Neuron (in vitro differentiated cells): ENCODE results near the gene KLHL29.

Source experiments
- H2AFZ ChIP-seq: one replicate; pipeline ENCODE4 v1.6.1; 2013; ENCODE audit warnings: low read depth, mild to moderate bottlenecking, inconsistent platforms, low read length, moderate library complexity
- H3K27me3 ChIP-seq: one replicate; pipeline ENCODE4 v1.6.1; 2013; ENCODE audit warnings: low read length; ENCODE audit not compliant: insufficient read depth
- H3K36me3 ChIP-seq: one replicate; pipeline ENCODE4 v1.6.1; 2013; ENCODE audit warnings: low read length; ENCODE audit not compliant: insufficient read depth
- H3K4me1 ChIP-seq: one replicate; pipeline ENCODE4 v1.6.1; 2013; ENCODE audit warnings: low read length; ENCODE audit not compliant: insufficient read depth
- H3K4me3 ChIP-seq: 2 replicates; pipeline ENCODE4 v1.5.1; 2013; ENCODE audit warnings: mild to moderate bottlenecking, low read length, moderate library complexity
- H3K9me3 ChIP-seq: one replicate; pipeline ENCODE4 v1.6.1; 2013; ENCODE audit warnings: low read length

The KLHL29 gene

GRCh38 chr2:23453836-23454460 is 69.0 kb downstream of the KLHL29 start:
- H3K4me3 ChIP-seq = no peak overlapping the region
- no peak overlapping the region for H2AFZ ChIP-seq
- H3K9me3 ChIP-seq = no peaks in the 10 kb centered on the region
- no peaks in the 10 kb centered on the region for H3K36me3 ChIP-seq
- peaks cover 45% of the 10 kb centered on the region for H3K4me1 ChIP-seq
- no peaks in the 10 kb centered on the region for H3K27me3 ChIP-seq

- Histone ChIP-seq H2AFZ (no peak overlapping the region), H3K27me3 (no peaks in the 10 kb centered on the region), H3K9me3 (no peaks in the 10 kb centered on the region), H3K4me3 (no peak overlapping the region), H3K4me1 (peaks cover 45% of the 10 kb centered on the region), H3K36me3 (no peaks in the 10 kb centered on the region)
These were observed 69.6 kb downstream of the KLHL29 start for GRCh38 chr2:23454501-23455120.

GRCh38 chr2:23456396-23456795 is 71.4 kb downstream of the KLHL29 start:
- Histone ChIP-seq H3K4me1 (peaks cover 45% of the 10 kb centered on the region), H2AFZ (no peak overlapping the region), H3K27me3 (no peaks in the 10 kb centered on the region), H3K9me3 (no peaks in the 10 kb centered on the region), H3K4me3 (no peak overlapping the region), H3K36me3 (no peaks in the 10 kb centered on the region)

- no peaks in the 10 kb centered on the region for H3K27me3 ChIP-seq
- H2AFZ ChIP-seq = no peak overlapping the region
- peaks cover 45% of the 10 kb centered on the region for H3K4me1 ChIP-seq
- no peak overlapping the region for H3K4me3 ChIP-seq
- H3K9me3 ChIP-seq = no peaks in the 10 kb centered on the region
- no peaks in the 10 kb centered on the region for H3K36me3 ChIP-seq
These were observed 72.1 kb downstream of the KLHL29 start for GRCh38 chr2:23456881-23457760.

- no peaks in the 10 kb centered on the region for H3K27me3 ChIP-seq
- H2AFZ ChIP-seq = no peak overlapping the region
- no peaks in the 10 kb centered on the region for H3K9me3 ChIP-seq
- no peaks in the 10 kb centered on the region for H3K36me3 ChIP-seq
- H3K4me3 ChIP-seq = no peak overlapping the region
- peaks cover 35% of the 10 kb centered on the region for H3K4me1 ChIP-seq
These were observed 73.2 kb downstream of the KLHL29 start for GRCh38 chr2:23457990-23458682.

GRCh38 chr2:23459032-23459431 is 74.1 kb downstream of the KLHL29 start:
- no peak overlapping the region for H2AFZ ChIP-seq
- no peaks in the 10 kb centered on the region for H3K9me3 ChIP-seq
- H3K36me3 ChIP-seq = no peaks in the 10 kb centered on the region
- H3K4me1 ChIP-seq = peaks cover 26% of the 10 kb centered on the region
- no peaks in the 10 kb centered on the region for H3K27me3 ChIP-seq
- H3K4me3 ChIP-seq = no peak overlapping the region

GRCh38 chr2:23460228-23460627 is 75.2 kb downstream of the KLHL29 start:
- Histone ChIP-seq H2AFZ (no peak overlapping the region), H3K4me1 (peaks cover 14% of the 10 kb centered on the region), H3K9me3 (no peaks in the 10 kb centered on the region), H3K27me3 (no peaks in the 10 kb centered on the region), H3K36me3 (no peaks in the 10 kb centered on the region), H3K4me3 (no peak overlapping the region)

- Histone ChIP-seq H3K4me3 (no peak overlapping the region), H3K4me1 (peaks cover 6% of the 10 kb centered on the region), H3K9me3 (no peaks in the 10 kb centered on the region), H3K36me3 (no peaks in the 10 kb centered on the region), H3K27me3 (no peaks in the 10 kb centered on the region), H2AFZ (no peak overlapping the region)
These were observed 76.0 kb downstream of the KLHL29 start for GRCh38 chr2:23460993-23461392.

GRCh38 chr2:23464156-23464555 is 79.2 kb downstream of the KLHL29 start:
- Histone ChIP-seq H3K9me3 (peaks cover 3% of the 10 kb centered on the region), H3K36me3 (no peaks in the 10 kb centered on the region), H3K4me3 (no peak overlapping the region), H2AFZ (no peak overlapping the region), H3K27me3 (no peaks in the 10 kb centered on the region), H3K4me1 (no peaks in the 10 kb centered on the region)

- H2AFZ ChIP-seq = no peak overlapping the region
- no peak overlapping the region for H3K4me3 ChIP-seq
- no peaks in the 10 kb centered on the region for H3K27me3 ChIP-seq
- peaks cover 3% of the 10 kb centered on the region for H3K9me3 ChIP-seq
- H3K36me3 ChIP-seq = no peaks in the 10 kb centered on the region
- no peaks in the 10 kb centered on the region for H3K4me1 ChIP-seq
These were observed 80.0 kb downstream of the KLHL29 start for GRCh38 chr2:23464905-23465537.

GRCh38 chr2:23465936-23466335 is 81.0 kb downstream of the KLHL29 start:
- H3K4me1 ChIP-seq = no peaks in the 10 kb centered on the region
- H3K27me3 ChIP-seq = no peaks in the 10 kb centered on the region
- H3K4me3 ChIP-seq = no peak overlapping the region
- peaks cover 3% of the 10 kb centered on the region for H3K9me3 ChIP-seq
- no peak overlapping the region for H2AFZ ChIP-seq
- no peaks in the 10 kb centered on the region for H3K36me3 ChIP-seq

- Histone ChIP-seq H3K36me3 (no peaks in the 10 kb centered on the region), H2AFZ (no peak overlapping the region), H3K4me3 (no peak overlapping the region), H3K27me3 (no peaks in the 10 kb centered on the region), H3K4me1 (no peaks in the 10 kb centered on the region), H3K9me3 (peaks cover 3% of the 10 kb centered on the region)
These were observed 82.6 kb downstream of the KLHL29 start for GRCh38 chr2:23467618-23468017.
